NT2/D1 (cell line): Measurements from ENCODE around the gene ADAMTS12.

Experiments
- DNase-seq: peaks from one replicate; pipeline ENCODE4 v3.0.0-alpha.2; 2011; ENCODE audit warnings: low read depth, low spot score
- H3K27me3 ChIP-seq: 2 replicates; pipeline ENCODE4 v1.6.0; 2011; ENCODE audit warnings: mild to moderate bottlenecking; ENCODE audit not compliant: insufficient read length, insufficient read depth
- H3K36me3 ChIP-seq: 2 replicates; pipeline ENCODE4 v1.6.1; 2011; ENCODE audit warnings: mild to moderate bottlenecking, low read length, mixed read lengths; ENCODE audit not compliant: insufficient read depth, insufficient read length
- H3K4me1 ChIP-seq: 2 replicates; pipeline ENCODE4 v1.5.1; 2011; ENCODE audit not compliant: insufficient read depth, insufficient read length
- H3K4me3 ChIP-seq: 2 replicates; pipeline ENCODE4 v1.5.1; 2011; ENCODE audit warnings: low read depth; ENCODE audit not compliant: insufficient read length
- H3K9ac ChIP-seq: 2 replicates; pipeline ENCODE4 v1.6.0; 2011; ENCODE audit warnings: low read depth; ENCODE audit not compliant: insufficient read length
- H3K9me3 ChIP-seq: 2 replicates; pipeline ENCODE4 v1.5.1; 2011; ENCODE audit warnings: mild to moderate bottlenecking, low read length; ENCODE audit not compliant: insufficient read depth
- SUZ12 ChIP-seq: IDR thresholded peaks from 2 replicates; pipeline ENCODE4 v1.6.1; 2011; ENCODE audit not compliant: insufficient read length, insufficient read depth; ENCODE audit errors: extremely low read depth
- YY1 ChIP-seq: IDR thresholded peaks from 2 replicates; pipeline ENCODE4 v1.6.1; 2011; ENCODE audit not compliant: insufficient read length, insufficient read depth
- ZNF274 ChIP-seq: IDR thresholded peaks from 2 replicates; pipeline ENCODE4 v1.6.1; 2011; ENCODE audit warnings: mild to moderate bottlenecking, low read depth, low read length

Gene ADAMTS12

GRCh38 chr5:33841891-33842290 lies 49.9 kb downstream of the ADAMTS12 start:
- no peak for DNase-seq
- Histone ChIP-seq H3K9me3 (peaks cover 3% of the 10 kb centered on the region), H3K27me3 (no peaks in the 10 kb centered on the region), H3K4me3 (no peak overlapping the region), H3K36me3 (no peaks in the 10 kb centered on the region), H3K9ac (no peak overlapping the region), H3K4me1 (no peaks in the 10 kb centered on the region)
- TF ChIP-seq YY1, result no peak
- no peak for TF ChIP-seq ZNF274
- no peak for TF ChIP-seq SUZ12

- H3K9me3 ChIP-seq, result peaks cover 3% of the 10 kb centered on the region
- H3K4me1 ChIP-seq, result no peaks in the 10 kb centered on the region
- H3K4me3 ChIP-seq, result no peak overlapping the region
- DNase-seq, result no peak
- no peaks in the 10 kb centered on the region for H3K36me3 ChIP-seq
- TF ChIP-seq YY1, result no peak
- TF ChIP-seq SUZ12, result no peak
- no peak for TF ChIP-seq ZNF274
- no peak overlapping the region for H3K9ac ChIP-seq
- H3K27me3 ChIP-seq, result no peaks in the 10 kb centered on the region
These were observed 50.8 kb downstream of the ADAMTS12 start for GRCh38 chr5:33840927-33841547.

DNA sequence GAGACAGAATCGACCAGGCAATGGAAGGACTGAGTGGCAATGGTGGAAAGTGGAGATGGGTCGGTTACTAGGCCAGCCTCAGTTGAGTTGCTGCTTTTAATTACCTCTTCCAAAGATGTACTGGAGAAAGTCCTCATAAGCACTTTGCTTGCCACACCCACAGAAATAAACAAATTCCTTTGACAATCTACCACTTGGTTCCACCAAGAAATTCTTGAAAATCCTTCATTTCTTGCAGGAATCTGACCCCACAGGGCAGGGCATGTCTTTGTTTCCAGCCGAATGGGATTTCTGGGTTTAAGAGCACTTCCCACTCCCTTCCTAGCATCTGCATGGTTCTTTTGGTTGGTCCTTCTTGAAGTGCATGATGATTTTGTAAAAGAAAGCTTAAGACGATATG lies 54.5 kb downstream of the ADAMTS12 start:
- Histone ChIP-seq H3K9me3 (no peaks in the 10 kb centered on the region), H3K4me1 (no peaks in the 10 kb centered on the region), H3K9ac (no peak overlapping the region), H3K27me3 (no peaks in the 10 kb centered on the region), H3K36me3 (no peaks in the 10 kb centered on the region), H3K4me3 (no peak overlapping the region)
- DNase-seq, result no peak
- TF ChIP-seq SUZ12, result no peak
- TF ChIP-seq ZNF274, result no peak
- no peak for TF ChIP-seq YY1

DNA sequence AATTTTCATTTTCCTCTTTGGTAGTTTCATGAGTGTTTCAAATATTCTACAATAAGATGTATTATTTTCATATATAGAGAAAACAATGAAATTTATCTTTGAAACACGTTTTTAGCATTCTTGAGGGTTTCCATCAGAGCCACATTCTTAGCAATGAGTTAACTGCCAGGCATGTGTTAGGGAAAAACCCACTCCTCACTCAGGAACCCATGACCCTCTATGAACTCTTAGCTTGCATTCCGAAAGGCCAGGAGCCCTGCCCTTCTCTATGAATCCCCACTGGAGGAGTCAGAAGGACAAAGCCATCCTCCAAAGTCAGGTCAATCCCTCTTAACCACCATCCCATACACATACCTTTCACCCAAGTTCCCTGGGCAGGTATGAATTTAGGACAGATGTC lies 57.5 kb downstream of the ADAMTS12 start:
- H3K36me3 ChIP-seq, result no peaks in the 10 kb centered on the region
- H3K9ac ChIP-seq, result no peak overlapping the region
- H3K27me3 ChIP-seq, result no peaks in the 10 kb centered on the region
- no peak overlapping the region for H3K4me3 ChIP-seq
- no peaks in the 10 kb centered on the region for H3K4me1 ChIP-seq
- TF ChIP-seq YY1 (no peak), SUZ12 (no peak), ZNF274 (no peak)
- DNase-seq, result no peak
- no peaks in the 10 kb centered on the region for H3K9me3 ChIP-seq

DNA sequence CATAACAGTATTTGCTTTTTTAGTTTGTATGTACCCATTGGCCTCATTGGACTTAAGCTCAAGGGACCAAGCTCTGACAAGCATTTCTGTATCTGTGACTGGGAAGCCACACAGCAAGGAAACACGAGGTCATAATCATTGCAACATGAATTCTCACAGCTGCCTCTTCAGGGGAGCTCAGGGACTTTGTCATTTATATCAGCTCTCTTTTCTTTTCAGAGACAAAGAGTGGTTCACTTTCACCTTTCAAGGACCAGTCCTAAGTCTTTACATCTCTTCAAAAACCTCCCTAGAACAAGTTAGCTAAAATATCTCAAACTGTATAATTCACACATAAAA lies 58.6 kb downstream of the ADAMTS12 start:
- no peak for TF ChIP-seq YY1
- TF ChIP-seq ZNF274, result no peak
- no peak for TF ChIP-seq SUZ12
- Histone ChIP-seq H3K27me3 (no peaks in the 10 kb centered on the region), H3K9me3 (no peaks in the 10 kb centered on the region), H3K9ac (no peak overlapping the region), H3K4me3 (no peak overlapping the region), H3K36me3 (no peaks in the 10 kb centered on the region), H3K4me1 (no peaks in the 10 kb centered on the region)
- peak; percentile 25 for DNase-seq

DNA sequence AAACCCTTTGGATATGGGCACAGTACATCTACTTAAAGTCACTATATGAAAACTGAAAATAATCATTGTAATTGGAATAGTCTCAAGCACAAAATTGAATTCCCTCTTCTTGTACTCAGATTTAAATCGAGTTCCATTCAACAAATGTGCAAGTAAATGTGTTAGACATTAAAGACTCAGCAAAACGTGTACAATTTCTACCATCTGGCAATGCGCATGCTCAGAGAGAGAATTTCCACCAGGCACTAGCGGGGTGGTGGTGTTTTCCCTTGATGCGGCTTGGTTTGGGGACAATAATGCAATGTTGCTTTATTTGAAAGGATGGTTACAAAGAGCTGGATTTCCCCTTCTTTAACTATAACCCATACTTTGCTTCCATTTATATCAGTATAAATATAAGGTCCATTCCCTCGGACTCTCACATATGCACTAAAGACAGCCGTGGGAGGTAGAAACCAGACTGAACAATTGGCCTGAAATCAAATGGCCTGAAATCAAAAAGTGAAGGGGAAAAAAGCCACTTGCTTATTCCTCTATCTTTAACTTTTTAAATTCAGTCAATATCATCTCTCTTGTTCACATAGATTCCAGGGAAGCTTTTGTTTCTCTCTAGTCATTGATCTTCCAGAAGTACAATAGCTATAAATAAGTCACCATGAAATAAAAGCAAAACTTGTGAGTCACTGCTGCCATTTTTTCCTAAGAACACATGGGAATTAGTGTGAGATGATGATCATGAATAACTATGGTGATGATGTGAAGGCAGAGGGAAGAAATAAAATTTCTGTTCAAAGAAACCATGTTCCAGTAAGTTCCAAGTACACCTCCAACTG lies 59.2 kb downstream of the ADAMTS12 start:
- Histone ChIP-seq H3K36me3 (no peaks in the 10 kb centered on the region), H3K27me3 (no peaks in the 10 kb centered on the region), H3K4me1 (no peaks in the 10 kb centered on the region)

GRCh38 chr5:33831041-33831440 lies 60.7 kb downstream of the ADAMTS12 start:
- no peak overlapping the region for H3K4me3 ChIP-seq
- no peaks in the 10 kb centered on the region for H3K27me3 ChIP-seq
- no peaks in the 10 kb centered on the region for H3K36me3 ChIP-seq
- no peak for TF ChIP-seq YY1
- no peak for TF ChIP-seq ZNF274
- no peak for TF ChIP-seq SUZ12
- DNase-seq, result no peak
- no peak overlapping the region for H3K9ac ChIP-seq
- no peaks in the 10 kb centered on the region for H3K4me1 ChIP-seq
- no peaks in the 10 kb centered on the region for H3K9me3 ChIP-seq

More for the DNA sequence above, 59.2 kb downstream of the ADAMTS12 start:
- H3K9ac ChIP-seq, result no peak overlapping the region
- no peak for TF ChIP-seq ZNF274
- TF ChIP-seq SUZ12, result no peak
- DNase-seq, result no peak
- no peaks in the 10 kb centered on the region for H3K9me3 ChIP-seq
- no peak overlapping the region for H3K4me3 ChIP-seq
